Measurements from ENCODE around the gene LDLRAD3.

- TF ChIP-seq, protein P1, sequence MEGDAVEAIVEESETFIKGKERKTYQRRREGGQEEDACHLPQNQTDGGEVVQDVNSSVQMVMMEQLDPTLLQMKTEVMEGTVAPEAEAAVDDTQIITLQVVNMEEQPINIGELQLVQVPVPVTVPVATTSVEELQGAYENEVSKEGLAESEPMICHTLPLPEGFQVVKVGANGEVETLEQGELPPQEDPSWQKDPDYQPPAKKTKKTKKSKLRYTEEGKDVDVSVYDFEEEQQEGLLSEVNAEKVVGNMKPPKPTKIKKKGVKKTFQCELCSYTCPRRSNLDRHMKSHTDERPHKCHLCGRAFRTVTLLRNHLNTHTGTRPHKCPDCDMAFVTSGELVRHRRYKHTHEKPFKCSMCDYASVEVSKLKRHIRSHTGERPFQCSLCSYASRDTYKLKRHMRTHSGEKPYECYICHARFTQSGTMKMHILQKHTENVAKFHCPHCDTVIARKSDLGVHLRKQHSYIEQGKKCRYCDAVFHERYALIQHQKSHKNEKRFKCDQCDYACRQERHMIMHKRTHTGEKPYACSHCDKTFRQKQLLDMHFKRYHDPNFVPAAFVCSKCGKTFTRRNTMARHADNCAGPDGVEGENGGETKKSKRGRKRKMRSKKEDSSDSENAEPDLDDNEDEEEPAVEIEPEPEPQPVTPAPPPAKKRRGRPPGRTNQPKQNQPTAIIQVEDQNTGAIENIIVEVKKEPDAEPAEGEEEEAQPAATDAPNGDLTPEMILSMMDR (IDR thresholded peaks at IDR 0.05 in 2 of 3, conservative IDR thresholded peaks at IDR 0.05 in 1 of 3; ENCODE audit: borderline replicate concordance in 1 of 3, insufficient read depth in 1 of 3, low read depth in 2 of 3, low read length in 2 of 3): no peak
- TF ChIP-seq CBX3 (IDR thresholded peaks at IDR 0.05; ENCODE audit: low read depth) (no peak), POLR2AphosphoS5 (IDR thresholded peaks at IDR 0.05; ENCODE audit: low read depth, low read length) (no peak), SIN3A (IDR thresholded peaks at IDR 0.05; ENCODE audit: low read depth) (no peak), EZH2phosphoT487 (IDR thresholded peaks at IDR 0.05; ENCODE audit: borderline replicate concordance) (no peak), EZH2 (IDR thresholded peaks at IDR 0.05) (no peak), POLR2A (IDR thresholded peaks at IDR 0.05; ENCODE audit: borderline replicate concordance, extremely low read depth, insufficient read depth, insufficient read length) (no peak), RAD21 (IDR thresholded peaks at IDR 0.05; ENCODE audit: low read depth) (no peak), ATF3 (IDR thresholded peaks at IDR 0.05) (no peak), YY1 (IDR thresholded peaks at IDR 0.05; ENCODE audit: extremely low read depth, insufficient replicate concordance, low read depth, low read length) (no peak), EGR1 (IDR thresholded peaks at IDR 0.05; ENCODE audit: low read depth) (no peak)
- TF ChIP-seq, protein P2, sequence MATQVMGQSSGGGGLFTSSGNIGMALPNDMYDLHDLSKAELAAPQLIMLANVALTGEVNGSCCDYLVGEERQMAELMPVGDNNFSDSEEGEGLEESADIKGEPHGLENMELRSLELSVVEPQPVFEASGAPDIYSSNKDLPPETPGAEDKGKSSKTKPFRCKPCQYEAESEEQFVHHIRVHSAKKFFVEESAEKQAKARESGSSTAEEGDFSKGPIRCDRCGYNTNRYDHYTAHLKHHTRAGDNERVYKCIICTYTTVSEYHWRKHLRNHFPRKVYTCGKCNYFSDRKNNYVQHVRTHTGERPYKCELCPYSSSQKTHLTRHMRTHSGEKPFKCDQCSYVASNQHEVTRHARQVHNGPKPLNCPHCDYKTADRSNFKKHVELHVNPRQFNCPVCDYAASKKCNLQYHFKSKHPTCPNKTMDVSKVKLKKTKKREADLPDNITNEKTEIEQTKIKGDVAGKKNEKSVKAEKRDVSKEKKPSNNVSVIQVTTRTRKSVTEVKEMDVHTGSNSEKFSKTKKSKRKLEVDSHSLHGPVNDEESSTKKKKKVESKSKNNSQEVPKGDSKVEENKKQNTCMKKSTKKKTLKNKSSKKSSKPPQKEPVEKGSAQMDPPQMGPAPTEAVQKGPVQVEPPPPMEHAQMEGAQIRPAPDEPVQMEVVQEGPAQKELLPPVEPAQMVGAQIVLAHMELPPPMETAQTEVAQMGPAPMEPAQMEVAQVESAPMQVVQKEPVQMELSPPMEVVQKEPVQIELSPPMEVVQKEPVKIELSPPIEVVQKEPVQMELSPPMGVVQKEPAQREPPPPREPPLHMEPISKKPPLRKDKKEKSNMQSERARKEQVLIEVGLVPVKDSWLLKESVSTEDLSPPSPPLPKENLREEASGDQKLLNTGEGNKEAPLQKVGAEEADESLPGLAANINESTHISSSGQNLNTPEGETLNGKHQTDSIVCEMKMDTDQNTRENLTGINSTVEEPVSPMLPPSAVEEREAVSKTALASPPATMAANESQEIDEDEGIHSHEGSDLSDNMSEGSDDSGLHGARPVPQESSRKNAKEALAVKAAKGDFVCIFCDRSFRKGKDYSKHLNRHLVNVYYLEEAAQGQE (IDR thresholded peaks at IDR 0.05; ENCODE audit: low read depth): no peak
Measured at GRCh38 chr11:36046932-36047331, 103.1 kb downstream of the LDLRAD3 start.
